Neural progenitor cell (in vitro differentiated cells): ENCODE measurements around the gene RSPO1. TPM values are rescaled to one million over a fixed set of nuclear protein-coding genes. Genes with fewer than 3 reads are reported as not detected.

Experiments used
- DNase-seq: peaks from one replicate; pipeline ENCODE4 v3.0.0-alpha.2; 2016; ENCODE audit warnings: low spot score
- H2AFZ ChIP-seq: fragments of 200-600 bp; sonication (generic); replicated peaks from 2 replicates; pipeline ENCODE4 v1.6.1; 2016; ENCODE audit warnings: antibody characterized with exemption
- H3F3A ChIP-seq: fragments of 200-600 bp; sonication (generic); 2 replicates; pipeline ENCODE4 v1.6.1; 2016; ENCODE audit warnings: antibody characterized with exemption, low read depth
- H3K27ac ChIP-seq: fragments of 200-600 bp; sonication (generic); 2 replicates; pipeline ENCODE4 v1.5.1; 2016; ENCODE audit warnings: mild to moderate bottlenecking
- H3K27me3 ChIP-seq: fragments of 200-600 bp; sonication (generic); 2 replicates; pipeline ENCODE4 v1.6.1; 2016; ENCODE audit warnings: mild to moderate bottlenecking, moderate library complexity
- H3K36me3 ChIP-seq: fragments of 200-600 bp; sonication (generic); 2 replicates; pipeline ENCODE4 v1.5.1; 2016
- H3K4me1 ChIP-seq: fragments of 200-600 bp; sonication (generic); 2 replicates; pipeline ENCODE4 v1.6.1; 2016; ENCODE audit warnings: mixed run types
- H3K4me2 ChIP-seq: fragments of 200-600 bp; sonication (generic); 2 replicates; pipeline ENCODE4 v1.6.1; 2016
- H3K4me3 ChIP-seq: fragments of 200-600 bp; sonication (generic); 2 replicates; pipeline ENCODE4 v1.5.1; 2016
- H3K79me2 ChIP-seq: fragments of 200-600 bp; sonication (generic); 2 replicates; pipeline ENCODE4 v1.6.1; 2016; ENCODE audit warnings: low read depth
- H3K9ac ChIP-seq: fragments of 200-600 bp; sonication (generic); 2 replicates; pipeline ENCODE4 v1.6.1; 2016
- H3K9me3 ChIP-seq: fragments of 200-600 bp; sonication (generic); 2 replicates; pipeline ENCODE4 v1.5.1; 2016; ENCODE audit warnings: low read depth
- H4K20me1 ChIP-seq: fragments of 200-600 bp; sonication (generic); 2 replicates; pipeline ENCODE4 v1.6.1; 2016; ENCODE audit warnings: low read depth
- H3K27ac Mint-ChIP-seq: 3 replicates; pipeline ENCODE4 v1.8.0; 2021; ENCODE audit warnings: mixed read lengths
- H3K27me3 Mint-ChIP-seq: 2 replicates; pipeline ENCODE4 v1.8.0; 2022; ENCODE audit warnings: low read depth, mild to moderate bottlenecking, inconsistent platforms, moderate library complexity, mixed read lengths; ENCODE audit not compliant: insufficient read depth
- H3K36me3 Mint-ChIP-seq: 3 replicates; pipeline ENCODE4 v1.8.0; 2021; ENCODE audit warnings: mixed read lengths
- H3K4me1 Mint-ChIP-seq: 3 replicates; pipeline ENCODE4 v1.8.0; 2021; ENCODE audit warnings: mixed read lengths
- H3K4me3 Mint-ChIP-seq: 3 replicates; pipeline ENCODE4 v1.8.0; 2021; ENCODE audit warnings: mild to moderate bottlenecking, moderate library complexity, mixed read lengths
- H3K9me3 Mint-ChIP-seq: 3 replicates; pipeline ENCODE4 v1.8.0; 2020; ENCODE audit warnings: mixed read lengths
- CTCF ChIP-seq: fragments of 200-600 bp; sonication (generic); IDR thresholded peaks from 2 replicates; pipeline ENCODE4 v1.5.1; 2017; ENCODE audit warnings: antibody characterized with exemption, mild to moderate bottlenecking
- EZH2 ChIP-seq: fragments of 200-600 bp; sonication (generic); IDR thresholded peaks from 2 replicates; pipeline ENCODE4 v1.6.1; 2017; ENCODE audit warnings: antibody characterized with exemption, mild to moderate bottlenecking, moderate library complexity
- EZH2phosphoT487 ChIP-seq: fragments of 200-600 bp; sonication (generic); IDR thresholded peaks from 2 replicates; pipeline ENCODE4 v1.6.1; 2017; ENCODE audit warnings: antibody characterized with exemption
- total RNA-seq: library from RNA; depleted of rRNA; stranded (reverse); fragments of >200 nt; gene quantifications from 2 replicates; pipeline ENCODE4 v1.2.3, GENCODE V29; 2015; ENCODE audit warnings: low replicate concordance

The RSPO1 gene
- total RNA-seq, 1 donor from 2014 or later = 0.67 TPM

- Histone ChIP-seq H3K9me3 (no peaks in the 10 kb centered on the region), H3K79me2 (no peaks in the 10 kb centered on the region), H3K4me3 (no peak overlapping the region), H3K27me3 (peaks cover 96% of the 10 kb centered on the region), H3K9ac (no peak overlapping the region), H3K36me3 (no peaks in the 10 kb centered on the region), H3K4me2 (no peak overlapping the region), H2AFZ (no peak overlapping the region), H3K4me1 (no peaks in the 10 kb centered on the region), H3K27ac (no peak overlapping the region), H4K20me1 (no peaks in the 10 kb centered on the region), H3F3A (no peaks in the 10 kb centered on the region)
- H3K4me1 Mint-ChIP-seq = no peaks in the 10 kb centered on the region
- peaks cover 11% of the 10 kb centered on the region for H3K27me3 Mint-ChIP-seq
- H3K4me3 Mint-ChIP-seq = no peak overlapping the region
- H3K9me3 Mint-ChIP-seq = no peaks in the 10 kb centered on the region
- TF ChIP-seq EZH2phosphoT487 (no peak), CTCF (no peak), EZH2 (no peak)
- DNase-seq = no peak
- H3K36me3 Mint-ChIP-seq = peaks cover 5% of the 10 kb centered on the region
- H3K27ac Mint-ChIP-seq = no peak overlapping the region
Measured at GRCh38 chr1:37609002-37609401, 25.7 kb downstream of the RSPO1 start.

GRCh38 chr1:37606481-37607263 is 28.0 kb downstream of the RSPO1 start:
- H3K36me3 Mint-ChIP-seq = no peaks in the 10 kb centered on the region
- H3K79me2 ChIP-seq = no peaks in the 10 kb centered on the region
- peaks cover 8% of the 10 kb centered on the region for H3K27me3 Mint-ChIP-seq
- no peaks in the 10 kb centered on the region for H3K36me3 ChIP-seq
- no peak overlapping the region for H3K4me3 Mint-ChIP-seq
- H3K4me3 ChIP-seq = no peak overlapping the region
- H3K27ac Mint-ChIP-seq = no peak overlapping the region
- H3K9me3 Mint-ChIP-seq = no peaks in the 10 kb centered on the region
- H3K27ac ChIP-seq = no peak overlapping the region
- peaks cover 88% of the 10 kb centered on the region for H3K27me3 ChIP-seq
- DNase-seq = no peak
- H3K4me2 ChIP-seq = no peak overlapping the region
- H3K9ac ChIP-seq = no peak overlapping the region
- H3K4me1 ChIP-seq = no peaks in the 10 kb centered on the region
- TF ChIP-seq EZH2 = no peak
- no peaks in the 10 kb centered on the region for H3F3A ChIP-seq
- peaks cover 8% of the 10 kb centered on the region for H3K4me1 Mint-ChIP-seq
- no peaks in the 10 kb centered on the region for H3K9me3 ChIP-seq
- no peak overlapping the region for H2AFZ ChIP-seq
- H4K20me1 ChIP-seq = no peaks in the 10 kb centered on the region

- Mint-ChIP-seq H3K36me3 (no peaks in the 10 kb centered on the region), H3K27me3 (peaks cover 10% of the 10 kb centered on the region), H3K9me3 (no peaks in the 10 kb centered on the region), H3K4me3 (no peak overlapping the region), H3K4me1 (peaks cover 12% of the 10 kb centered on the region), H3K27ac (peak overlapping the region; percentile 68)
- no peaks in the 10 kb centered on the region for H3K79me2 ChIP-seq
- H4K20me1 ChIP-seq = no peaks in the 10 kb centered on the region
- H3K27me3 ChIP-seq = peaks cover 88% of the 10 kb centered on the region
- H3K9ac ChIP-seq = no peak overlapping the region
- DNase-seq = no peak
- H3K27ac ChIP-seq = no peak overlapping the region
- H3F3A ChIP-seq = no peaks in the 10 kb centered on the region
- H3K4me2 ChIP-seq = no peak overlapping the region
- H3K4me3 ChIP-seq = no peak overlapping the region
- no peaks in the 10 kb centered on the region for H3K4me1 ChIP-seq
- H3K9me3 ChIP-seq = no peaks in the 10 kb centered on the region
- H2AFZ ChIP-seq = no peak overlapping the region
- H3K36me3 ChIP-seq = no peaks in the 10 kb centered on the region
- TF ChIP-seq CTCF = no peak
Measured at GRCh38 chr1:37605806-37606474, 28.8 kb downstream of the RSPO1 start.
